GM21381 (cell line): ENCODE measurements around the gene PRR29.

Experiments
- ATAC-seq: cut with Tn5 transposase; IDR thresholded peaks from one replicate; pipeline ENCODE4 v1.9.1; 2021; ENCODE audit warnings: mild to moderate bottlenecking, moderate library complexity; ENCODE audit not compliant: unreplicated experiment

PRR29 gene

GRCh38 chr17:63998050-63998720, at the start of gene PRR29:
Gene PRR29, plus strand, starts transcription at chr17:63998351. Its CDS starts 14 bp downstream, at chr17:63998365.
- peak; percentile 75 for ATAC-seq

GRCh38 chr17:63948521-63948920, 49.6 kb upstream of the PRR29 start:
- no peak for ATAC-seq

- ATAC-seq: no peak
Measured at GRCh38 chr17:63949576-63950250, 48.4 kb upstream of the PRR29 start.

DNA sequence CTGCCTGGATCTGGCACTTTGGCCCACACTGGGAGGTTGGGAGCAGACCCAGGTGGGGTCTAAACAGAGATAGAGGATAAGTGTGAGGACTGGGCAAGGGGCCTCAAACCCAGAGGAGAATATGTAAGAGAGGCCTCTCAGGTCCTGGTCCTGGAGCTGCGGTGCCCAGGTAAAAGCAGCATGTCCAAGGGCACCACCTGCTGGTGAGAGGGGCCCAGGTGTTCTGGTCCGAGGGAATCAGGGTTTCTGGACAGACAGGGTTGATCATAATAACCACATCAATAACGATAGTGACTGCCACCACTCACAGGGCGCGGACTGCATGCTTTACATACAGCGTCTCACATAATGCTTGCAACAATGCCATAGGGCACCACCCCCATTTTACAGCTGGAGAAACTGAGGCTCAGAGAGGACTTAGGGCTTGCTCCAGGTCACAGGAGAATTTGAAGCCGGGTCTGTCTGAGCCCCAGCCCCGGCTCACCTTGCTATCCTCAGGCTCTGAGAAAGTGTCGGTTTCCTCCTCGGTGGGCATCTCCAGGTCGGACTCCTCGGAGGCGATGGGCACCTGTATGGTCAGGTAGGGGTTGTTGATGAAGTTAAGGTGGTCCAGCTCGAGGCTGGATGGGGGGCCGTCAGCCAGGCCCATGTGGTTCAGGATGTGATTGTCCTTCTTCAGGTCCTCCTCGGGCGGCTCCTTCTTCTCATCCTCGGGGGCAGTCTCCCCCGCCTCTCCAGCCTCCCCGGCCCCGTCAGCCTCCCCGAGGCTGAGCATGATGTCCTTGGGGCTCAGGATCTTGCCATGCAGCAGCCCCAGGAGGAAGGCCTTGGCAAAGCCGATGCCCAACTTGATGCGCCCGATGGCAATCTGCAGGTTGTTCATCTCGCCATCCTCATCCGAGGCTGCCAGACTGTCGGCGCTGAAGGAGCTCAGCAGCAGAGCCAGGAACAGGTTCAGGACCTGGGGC, 46.9 kb upstream of the PRR29 start:
- no peak for ATAC-seq

- ATAC-seq: peak; percentile 57
Measured at GRCh38 chr17:63954402-63955063, 43.6 kb upstream of the PRR29 start.

DNA sequence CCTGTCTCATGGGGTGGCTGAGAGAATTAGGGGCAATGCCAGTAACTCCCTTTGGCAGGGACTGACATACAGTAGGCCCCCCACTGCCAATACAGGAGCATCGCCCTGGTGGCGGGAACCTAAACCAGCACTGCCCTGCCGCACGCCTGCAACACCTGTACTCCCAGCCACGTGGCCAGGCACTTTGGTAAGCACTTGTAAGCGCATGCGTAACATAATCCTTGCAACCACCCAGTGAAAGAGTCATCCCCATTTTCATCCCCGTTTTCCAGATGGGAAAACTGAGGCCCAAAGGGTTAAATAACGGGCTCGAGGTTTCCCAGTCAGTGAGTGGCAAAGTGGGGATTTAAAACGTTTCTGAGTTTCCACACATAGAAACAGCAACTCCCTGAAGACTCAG, 42.9 kb upstream of the PRR29 start:
- ATAC-seq: no peak

DNA sequence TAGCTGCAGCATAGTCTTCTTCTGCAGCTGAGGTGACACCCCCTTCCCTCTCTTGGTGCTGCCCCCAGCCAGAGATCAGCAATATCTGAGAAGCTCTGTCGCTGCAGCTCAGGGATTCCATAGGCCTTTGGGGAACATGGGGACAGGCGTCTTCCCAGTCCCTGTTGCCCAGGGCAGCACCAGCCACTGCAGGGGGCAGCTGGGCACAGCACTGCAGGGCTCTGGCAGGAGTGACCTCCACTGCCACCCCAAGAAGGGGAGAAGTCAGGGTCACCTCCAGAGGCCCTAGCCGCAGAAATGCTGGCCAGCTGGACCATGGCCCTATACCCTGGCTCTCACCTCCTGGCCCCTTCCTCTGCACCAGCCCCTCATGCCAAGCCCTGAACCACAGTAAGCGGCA, 42.4 kb upstream of the PRR29 start:
- no peak for ATAC-seq

DNA sequence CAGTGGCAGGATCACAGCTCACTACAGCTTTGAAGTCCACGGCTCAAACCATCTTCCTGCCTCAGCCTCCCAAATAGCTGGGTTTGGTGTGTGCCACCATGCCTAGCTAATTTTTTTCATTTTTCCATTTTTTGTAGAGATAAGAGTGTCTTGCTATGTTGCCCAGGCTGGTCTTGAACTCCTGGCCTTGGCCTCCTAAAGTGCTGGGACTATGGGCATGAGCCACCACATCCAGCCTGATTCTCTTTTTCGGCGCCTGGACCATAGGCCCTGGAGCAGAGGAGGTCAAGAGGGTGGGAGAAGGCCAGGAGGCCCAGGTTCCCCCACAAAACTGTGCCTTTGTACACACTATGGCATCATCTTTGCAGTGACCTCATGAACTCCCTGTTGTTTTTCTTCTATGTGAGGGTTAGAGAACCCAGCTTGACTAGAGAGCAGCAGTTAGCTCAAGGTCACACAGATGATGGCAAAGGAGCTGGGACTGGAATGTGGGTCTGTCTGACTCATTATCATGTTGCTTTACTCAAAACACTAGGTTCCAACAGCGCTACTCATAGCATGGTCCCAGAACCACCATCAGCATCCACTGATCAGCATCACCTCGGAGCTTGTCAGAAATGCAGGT, 41.7 kb upstream of the PRR29 start:
- ATAC-seq: no peak

- no peak for ATAC-seq
Measured at GRCh38 chr17:63960006-63960405, 38.1 kb upstream of the PRR29 start.

DNA sequence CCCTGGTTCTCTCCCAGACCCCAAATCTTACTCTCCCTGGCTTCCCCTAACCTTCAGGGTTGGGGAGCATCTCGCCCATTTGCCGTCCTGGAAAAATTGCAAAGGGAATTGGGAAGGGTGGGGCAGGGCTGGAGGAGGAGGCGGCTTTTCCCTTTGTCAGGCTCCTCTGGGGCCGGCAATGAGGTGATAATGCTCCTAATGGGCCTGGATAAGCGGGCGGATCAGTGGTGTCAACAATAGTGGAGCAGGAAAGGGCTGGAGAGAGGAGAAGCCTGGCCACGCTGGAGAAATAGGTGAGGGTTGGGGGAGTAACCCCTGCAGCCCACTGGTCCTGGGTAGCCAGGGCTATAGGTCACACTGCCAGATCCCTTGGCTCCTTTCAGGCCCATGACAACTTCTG, 37.7 kb upstream of the PRR29 start:
- no peak for ATAC-seq

GRCh38 chr17:63961355-63962212, 36.6 kb upstream of the PRR29 start:
- no peak for ATAC-seq

GRCh38 chr17:63962298-63962744, 35.8 kb upstream of the PRR29 start:
- no peak for ATAC-seq

DNA sequence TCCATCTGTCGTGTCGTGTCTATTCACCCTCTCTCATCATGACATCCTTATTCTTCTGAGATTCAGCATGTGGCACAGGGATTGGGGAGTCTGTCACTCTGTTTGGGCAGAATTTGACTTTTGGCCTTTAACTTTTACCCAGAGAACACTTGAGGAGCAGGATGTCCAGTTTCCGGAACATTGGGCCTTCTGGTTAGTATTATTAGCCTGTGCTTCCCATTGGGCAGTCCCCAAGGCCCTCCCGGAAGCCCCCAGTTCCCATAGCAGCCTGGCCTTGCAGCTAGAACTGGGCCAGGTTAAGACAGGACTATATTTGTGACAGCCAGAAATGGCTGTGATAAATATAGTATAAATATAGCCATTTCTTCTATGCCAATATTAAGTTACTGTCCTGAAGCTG, 35.0 kb upstream of the PRR29 start:
- ATAC-seq: no peak

DNA sequence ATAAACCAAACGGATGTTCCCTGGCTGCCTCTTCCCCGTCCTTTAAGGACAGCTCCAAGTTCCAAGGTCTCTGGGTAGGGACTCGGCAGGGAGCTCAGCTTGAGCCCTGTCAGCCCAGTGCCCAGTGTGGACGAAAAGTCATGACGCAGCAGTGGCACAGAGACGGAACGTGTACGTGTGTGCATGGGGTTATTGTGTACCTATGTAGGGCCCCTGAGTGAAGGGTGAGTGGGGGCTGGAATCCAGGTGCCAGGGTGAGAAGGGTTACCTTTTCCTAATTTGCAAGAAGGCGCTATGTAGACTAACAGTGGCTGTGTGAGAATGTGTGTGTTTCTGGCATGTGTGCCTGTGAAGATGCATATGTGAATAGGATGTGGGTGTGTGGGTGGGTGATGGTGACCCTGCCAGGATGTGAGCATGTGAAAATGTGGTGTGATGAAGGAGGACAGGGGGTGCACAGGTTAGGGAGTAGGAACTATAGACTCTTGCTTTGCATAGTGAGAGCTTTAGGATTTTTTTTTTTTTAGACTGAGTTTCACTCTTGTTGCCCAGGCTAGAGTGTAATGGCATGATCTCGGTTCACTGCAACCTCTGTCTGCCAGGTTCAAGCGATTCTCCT, 31.4 kb upstream of the PRR29 start:
- no peak for ATAC-seq

DNA sequence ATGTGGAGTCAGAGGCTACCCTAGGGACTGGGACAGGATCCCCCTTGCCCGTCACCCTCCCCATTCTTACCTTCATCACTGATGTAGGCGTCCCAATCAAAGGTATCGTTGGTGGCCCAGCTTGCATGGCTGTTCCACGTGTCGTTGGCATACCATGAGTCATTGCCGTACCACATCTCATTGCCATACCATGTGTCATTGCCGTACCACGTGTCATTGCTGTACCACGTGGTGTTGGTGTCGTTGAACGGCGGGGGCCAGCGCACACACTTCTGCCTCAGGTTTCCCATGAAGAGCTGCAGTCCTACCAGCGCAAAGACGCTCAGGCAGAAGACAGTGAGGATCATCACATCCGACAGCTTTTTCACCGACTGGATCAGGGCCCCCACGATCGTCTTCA, 30.2 kb upstream of the PRR29 start:
- ATAC-seq: no peak

DNA sequence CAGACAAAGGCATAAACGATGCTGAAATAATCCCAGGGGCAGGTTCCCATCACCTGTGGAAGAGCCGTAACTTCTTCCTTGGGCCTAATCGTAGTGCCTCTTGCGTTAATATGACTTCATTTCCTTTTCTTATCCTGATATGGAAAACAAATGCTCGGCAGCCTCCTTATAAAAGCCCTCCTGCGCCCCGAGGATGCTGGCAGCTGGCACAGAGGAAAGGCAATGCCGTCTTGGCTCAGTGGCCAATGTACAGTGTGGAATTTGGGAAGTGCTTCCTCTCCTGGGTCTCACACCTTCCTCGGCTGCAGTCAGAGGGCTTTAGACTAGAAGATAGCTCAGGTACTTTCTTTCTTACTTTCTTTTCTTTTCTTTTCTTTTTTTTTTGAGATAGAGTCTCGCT, 28.9 kb upstream of the PRR29 start:
- ATAC-seq: no peak

DNA sequence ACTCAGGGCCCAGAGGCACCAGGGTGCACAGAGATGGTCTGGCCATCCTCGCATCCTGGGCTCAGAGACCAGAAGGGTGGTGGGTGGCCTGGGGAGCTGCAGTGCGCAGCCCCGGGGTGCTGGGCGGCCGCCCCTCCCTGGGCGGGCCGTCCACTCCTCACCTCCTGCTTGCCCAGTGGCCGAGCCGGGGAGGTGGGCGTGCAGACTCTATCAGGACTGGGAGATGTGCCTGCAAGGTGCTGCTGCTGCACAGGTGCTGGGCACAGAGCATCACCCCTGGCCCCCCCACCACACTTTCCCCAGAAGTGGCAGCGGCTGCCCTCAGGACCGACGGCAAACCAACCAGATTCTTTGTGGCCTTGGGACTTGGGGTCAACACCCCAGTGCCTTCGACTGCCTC, 25.4 kb upstream of the PRR29 start, which contains the start of gene SCN4A:
TSS of gene SCN4A (minus strand) at position 123 of the 400 bp plus-strand sequence. CDS start at position 46, 77 bp downstream.
- no peak for ATAC-seq

DNA sequence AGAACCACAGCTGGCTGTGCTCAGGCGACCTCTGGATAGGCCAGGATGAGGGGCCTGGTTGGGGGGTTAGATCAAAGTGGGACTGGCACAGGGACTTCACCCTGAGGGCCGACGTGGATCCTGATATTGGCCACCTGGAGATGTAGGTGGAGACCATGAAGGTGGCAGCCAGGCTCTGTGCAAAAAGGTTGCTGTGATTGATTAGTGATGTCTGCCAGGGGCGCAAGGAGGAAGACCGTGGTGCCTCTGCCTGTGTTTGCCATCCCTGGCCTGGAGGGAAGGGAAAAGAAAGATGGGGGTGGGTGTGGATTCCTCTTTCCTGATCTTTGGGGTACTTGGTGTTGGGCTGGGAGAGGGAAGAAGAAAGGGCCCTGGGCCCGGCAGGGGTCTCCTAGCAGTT, 24.9 kb upstream of the PRR29 start:
- ATAC-seq: no peak
